Suppressor macrophage treated with lipopolysaccharide for 1 hour (primary cell): Measurements from ENCODE around the gene RGS3.
"Not testable (repeated sequence)": the region's sequence is repeated elsewhere in the genome, so short reads cannot be mapped to it uniquely, and the experiment has no call there.

Experiments
- DNase-seq, 3 donors: peaks; one replicate each; pipeline ENCODE4 v3.0.0-alpha.2; 2020 to 2022

The RGS3 gene

GRCh38 chr9:113463418-113464285 lies at the start of gene RGS3:
Gene RGS3, plus strand, starts transcription at chr9:113463727. Its CDS starts 76 bp downstream, at chr9:113463803.
- no peak for DNase-seq

- peak; percentile 59 to 69 (median 69) for DNase-seq
Observed at GRCh38 chr9:113416149-113416721, 47.3 kb upstream of the RGS3 start.

- peak; percentile 28 to 47 (median 34) for DNase-seq
Observed at GRCh38 chr9:113417370-113417769, 46.2 kb upstream of the RGS3 start.

- no peak for DNase-seq
Observed at GRCh38 chr9:113421726-113422125, 41.8 kb upstream of the RGS3 start.

- no peak for DNase-seq
Observed at GRCh38 chr9:113425072-113425471, 38.5 kb upstream of the RGS3 start.

GRCh38 chr9:113426701-113427100 lies 36.8 kb upstream of the RGS3 start:
- DNase-seq: no peak

- DNase-seq: peak; percentile 54 to 71 (median 70)
Observed at GRCh38 chr9:113427629-113428028, 35.9 kb upstream of the RGS3 start.

GRCh38 chr9:113428062-113428615 lies 35.4 kb upstream of the RGS3 start:
- no peak for DNase-seq

- DNase-seq: no peak
Observed at GRCh38 chr9:113431191-113431590, 32.3 kb upstream of the RGS3 start.

GRCh38 chr9:113436728-113437515 lies 26.6 kb upstream of the RGS3 start:
- peak; percentile 74 to 85 (median 85) for DNase-seq

- DNase-seq: not testable (repeated sequence)
Observed at GRCh38 chr9:113437716-113438115, 25.8 kb upstream of the RGS3 start.

- DNase-seq: no peak
Observed at GRCh38 chr9:113444736-113445135, 18.8 kb upstream of the RGS3 start.

- DNase-seq: peak; percentile 50 to 76 (median 68)
Observed at GRCh38 chr9:113446323-113446740, 17.2 kb upstream of the RGS3 start.

- peak in 2 of 3 donors; percentile 22 to 29 for DNase-seq
Observed at GRCh38 chr9:113449376-113449775, 14.2 kb upstream of the RGS3 start.

- no peak for DNase-seq
Observed at GRCh38 chr9:113452113-113452605, 11.4 kb upstream of the RGS3 start.

- peak; percentile 43 to 46 (median 44) for DNase-seq
Observed at GRCh38 chr9:113454914-113455761, 8.4 kb upstream of the RGS3 start.

- DNase-seq: no peak
Observed at GRCh38 chr9:113456235-113456634, 7.3 kb upstream of the RGS3 start.

- no peak for DNase-seq
Observed at GRCh38 chr9:113461285-113461684, 2.2 kb upstream of the RGS3 start.

- no peak for DNase-seq
Observed at GRCh38 chr9:113461943-113462342, 1.6 kb upstream of the RGS3 start.

GRCh38 chr9:113462781-113463286 lies 693 bp upstream of the RGS3 start:
- DNase-seq: no peak

GRCh38 chr9:113464286-113464660 lies 746 bp downstream of the RGS3 start:
- no peak for DNase-seq
